GM19099 (cell line): ENCODE results near the gene NDFIP2.

ENCODE experiments used
- POLR2A ChIP-seq: IDR thresholded peaks from 3 replicates; pipeline ENCODE4 v1.6.1; 2011; ENCODE audit warnings: low read depth; ENCODE audit not compliant: insufficient read length; ENCODE audit errors: extremely low read depth

Gene NDFIP2

GRCh38 chr13:79581870-79582315, 100.9 kb downstream of the NDFIP2 start:
- no peak for TF ChIP-seq POLR2A

GRCh38 chr13:79582896-79583295, 101.9 kb downstream of the NDFIP2 start:
- TF ChIP-seq POLR2A = no peak

GRCh38 chr13:79585033-79585432, 104.1 kb downstream of the NDFIP2 start:
- TF ChIP-seq POLR2A = no peak

GRCh38 chr13:79589603-79590393, 108.8 kb downstream of the NDFIP2 start:
- TF ChIP-seq POLR2A = no peak

DNA sequence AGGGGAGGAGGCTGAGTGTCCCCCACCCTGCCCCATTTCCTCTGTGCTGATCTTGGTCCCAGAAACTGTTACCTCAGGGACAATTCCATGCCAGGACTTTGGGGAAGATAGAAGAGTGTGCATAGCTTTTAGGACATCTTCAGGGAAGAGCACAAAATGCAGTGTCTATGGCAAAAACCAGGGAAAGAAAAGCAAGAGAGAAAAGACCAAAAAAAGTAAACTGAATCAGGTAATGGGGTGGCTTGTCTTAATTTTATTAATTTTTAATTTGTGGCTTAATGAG, 109.4 kb downstream of the NDFIP2 start:
- no peak for TF ChIP-seq POLR2A

DNA sequence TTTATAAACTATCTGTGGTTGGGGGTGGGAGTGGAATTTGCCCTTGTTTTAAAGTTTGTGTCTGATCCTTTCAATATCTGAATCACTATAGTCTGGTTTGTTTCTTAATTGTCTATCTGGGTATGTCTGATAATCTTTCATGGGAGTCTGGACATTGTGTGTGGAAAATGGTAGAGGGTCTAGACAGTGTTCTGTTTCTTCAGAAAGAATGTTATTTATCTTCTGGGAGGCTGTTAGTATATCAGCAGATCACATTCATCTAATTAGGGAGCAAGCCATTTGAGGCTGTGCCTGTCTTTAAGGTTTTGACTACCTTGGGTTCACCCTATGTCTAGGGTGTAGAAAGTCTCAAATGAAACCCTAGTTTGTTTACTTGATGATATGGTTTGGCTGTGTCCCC, 110.5 kb downstream of the NDFIP2 start:
- no peak for TF ChIP-seq POLR2A

DNA sequence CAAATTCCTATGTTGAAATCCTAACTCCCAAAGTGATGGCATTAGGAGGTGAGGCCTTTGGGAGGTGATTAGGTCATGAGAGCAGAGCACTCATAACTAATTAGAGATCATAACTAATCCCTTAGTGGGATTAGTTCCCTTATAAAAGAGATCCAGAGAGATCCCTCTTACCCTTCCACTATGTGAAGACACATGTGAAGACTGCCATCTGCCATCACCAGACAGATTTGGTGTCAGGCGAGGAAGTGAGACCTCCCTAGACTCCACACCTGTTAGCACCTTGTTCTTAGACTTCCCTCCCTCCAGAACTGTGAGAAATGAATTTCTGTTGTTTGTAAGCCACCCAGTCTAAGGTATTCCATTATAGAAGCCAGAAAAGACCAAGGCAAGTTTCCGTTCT, 112.2 kb downstream of the NDFIP2 start:
- no peak for TF ChIP-seq POLR2A

DNA sequence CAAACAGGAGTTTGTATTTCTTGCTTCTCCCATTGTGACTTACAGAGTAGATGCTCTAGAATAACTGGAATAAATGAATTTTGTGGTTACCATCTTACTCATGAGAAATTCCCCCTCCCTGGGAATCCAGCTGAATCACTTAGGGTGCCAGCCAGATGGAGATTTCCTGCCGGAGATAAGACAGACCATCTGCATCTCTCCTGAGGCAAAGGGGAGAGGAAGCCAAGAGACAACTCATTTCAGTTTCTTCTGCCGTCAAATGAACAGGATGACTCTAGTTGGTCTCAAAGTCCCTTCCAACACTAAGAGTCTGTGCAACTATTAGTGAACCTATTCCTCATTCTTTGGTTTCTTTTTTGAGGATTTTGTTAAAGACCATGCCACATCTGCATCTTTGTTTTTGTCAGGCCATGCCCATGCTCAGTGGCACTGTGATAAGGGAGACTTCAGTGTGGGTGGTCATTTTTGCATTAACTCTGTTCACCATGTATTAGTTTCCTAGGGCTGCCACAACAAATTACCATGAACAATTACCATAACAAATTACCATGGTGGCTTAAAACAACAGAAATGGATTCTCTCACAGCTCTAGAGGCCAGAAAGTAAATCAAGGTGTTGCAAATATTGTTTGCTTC, 112.8 kb downstream of the NDFIP2 start:
- no peak for TF ChIP-seq POLR2A

DNA sequence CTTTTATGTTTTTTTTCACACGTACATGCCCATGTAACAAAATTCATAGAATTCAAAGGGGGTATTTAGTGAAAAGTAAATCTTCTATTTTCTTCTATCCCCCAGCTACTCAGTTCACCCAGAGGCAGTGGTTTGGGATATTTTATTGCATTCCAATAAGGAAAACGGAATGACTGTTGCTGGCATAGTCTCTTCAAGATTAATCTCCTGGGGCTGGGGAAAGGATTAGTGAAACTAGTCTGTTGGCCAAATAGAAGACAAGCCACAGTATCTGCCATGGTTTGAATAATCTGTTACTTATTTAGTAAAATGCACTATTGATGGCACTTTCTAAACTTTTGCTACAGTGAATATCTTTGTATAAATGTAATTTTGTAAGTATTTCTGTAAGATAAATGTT, 122.0 kb downstream of the NDFIP2 start:
- TF ChIP-seq POLR2A = no peak

DNA sequence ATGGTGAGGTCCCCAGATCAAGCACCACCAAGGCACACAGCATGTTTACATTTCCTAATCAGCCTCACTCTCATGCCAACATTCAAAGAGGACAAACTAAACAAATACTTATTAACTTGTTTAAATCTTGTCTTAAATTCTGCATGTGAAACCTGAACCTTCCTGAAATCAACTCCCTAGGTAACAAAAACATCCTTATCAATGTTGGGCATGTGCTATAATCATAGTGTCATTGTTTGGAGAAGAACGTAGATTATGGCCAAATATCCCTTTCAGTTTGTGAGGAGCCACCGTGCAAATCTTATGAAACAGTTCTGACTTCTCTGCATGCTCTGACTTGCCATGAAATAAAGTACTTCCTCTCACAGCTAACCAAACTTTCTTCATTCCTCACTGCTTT, 123.8 kb downstream of the NDFIP2 start:
- no peak for TF ChIP-seq POLR2A
